ENCODE data around the gene TUBB3. TPM values are rescaled to one million over a fixed set of nuclear protein-coding genes. Genes with fewer than 3 reads are reported as not detected.

TUBB3 gene
- total and polyA plus RNA-seq, 9 of the 15 experiments (the other 6 are each of a cell fraction or from before 2014, with no cell fraction given): 0.18 to 12.5 (median 5.0) TPM

DNA sequence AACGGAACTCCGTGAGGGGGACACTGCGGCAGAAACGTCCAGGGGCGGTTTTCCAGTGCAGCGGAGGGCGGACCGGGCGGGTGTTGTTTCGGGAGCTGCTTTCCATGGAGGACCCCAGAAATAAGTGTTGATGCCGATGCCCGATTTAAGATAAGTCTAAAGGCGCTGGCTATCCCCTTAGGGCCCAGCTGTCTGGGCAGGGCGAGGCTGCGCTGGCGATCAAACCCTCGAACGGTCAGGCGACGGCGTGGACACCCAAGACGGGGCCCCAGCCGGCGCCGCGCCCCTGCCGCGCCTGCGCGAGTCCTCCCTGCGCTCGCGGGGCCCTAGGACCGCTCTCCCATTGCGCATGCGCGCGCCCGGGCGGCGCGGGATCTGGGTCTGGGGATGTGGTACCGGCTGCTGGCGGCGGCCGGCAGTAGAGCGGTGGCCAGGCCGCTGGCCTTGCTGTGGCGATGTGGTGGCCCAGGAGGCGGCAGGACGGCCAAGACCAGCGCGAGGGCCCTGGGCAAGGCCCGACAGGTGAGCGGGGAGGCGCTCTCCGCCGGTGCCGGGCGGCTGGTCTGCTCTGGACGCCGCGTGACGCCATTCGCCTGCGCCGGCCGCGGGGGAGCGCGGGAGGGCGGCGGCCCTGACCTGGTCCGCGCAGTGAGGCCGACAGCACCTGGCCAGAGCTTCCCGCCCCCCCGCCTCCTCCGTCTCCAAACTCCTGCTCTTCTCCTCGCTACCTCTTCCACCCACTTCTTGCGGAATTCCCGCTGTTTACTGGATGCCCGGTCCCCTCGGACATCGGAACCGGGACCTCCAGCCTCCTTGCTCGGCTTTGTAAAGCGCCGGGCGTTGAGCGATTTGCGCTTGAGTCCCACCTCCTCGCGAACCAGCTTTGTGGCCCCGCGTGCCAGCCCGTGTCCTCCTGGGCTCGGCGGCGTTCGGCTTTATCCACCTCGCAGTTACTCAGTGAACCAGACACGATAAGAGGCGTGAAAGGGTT, 49.4 kb downstream of the TUBB3 start (continued):
- no peak for TF ChIP-seq ZNF436 (CRISPR knock-in tag; IDR thresholded peaks at IDR 0.05)
- TF ChIP-seq, protein P1, sequence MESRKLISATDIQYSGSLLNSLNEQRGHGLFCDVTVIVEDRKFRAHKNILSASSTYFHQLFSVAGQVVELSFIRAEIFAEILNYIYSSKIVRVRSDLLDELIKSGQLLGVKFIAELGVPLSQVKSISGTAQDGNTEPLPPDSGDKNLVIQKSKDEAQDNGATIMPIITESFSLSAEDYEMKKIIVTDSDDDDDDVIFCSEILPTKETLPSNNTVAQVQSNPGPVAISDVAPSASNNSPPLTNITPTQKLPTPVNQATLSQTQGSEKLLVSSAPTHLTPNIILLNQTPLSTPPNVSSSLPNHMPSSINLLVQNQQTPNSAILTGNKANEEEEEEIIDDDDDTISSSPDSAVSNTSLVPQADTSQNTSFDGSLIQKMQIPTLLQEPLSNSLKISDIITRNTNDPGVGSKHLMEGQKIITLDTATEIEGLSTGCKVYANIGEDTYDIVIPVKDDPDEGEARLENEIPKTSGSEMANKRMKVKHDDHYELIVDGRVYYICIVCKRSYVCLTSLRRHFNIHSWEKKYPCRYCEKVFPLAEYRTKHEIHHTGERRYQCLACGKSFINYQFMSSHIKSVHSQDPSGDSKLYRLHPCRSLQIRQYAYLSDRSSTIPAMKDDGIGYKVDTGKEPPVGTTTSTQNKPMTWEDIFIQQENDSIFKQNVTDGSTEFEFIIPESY (CRISPR knock-in tag; IDR thresholded peaks at IDR 0.05): 0 out of 2 replicates have a peak, but pooled peaks have one; percentile 12
- TF ChIP-seq ZKSCAN3 (CRISPR knock-in tag; IDR thresholded peaks at IDR 0.05): no peak
- TF ChIP-seq ARID1B (IDR thresholded peaks at IDR 0.05): no peak; the same call in 1 of the 2 replicates
- TF ChIP-seq, protein P2, sequence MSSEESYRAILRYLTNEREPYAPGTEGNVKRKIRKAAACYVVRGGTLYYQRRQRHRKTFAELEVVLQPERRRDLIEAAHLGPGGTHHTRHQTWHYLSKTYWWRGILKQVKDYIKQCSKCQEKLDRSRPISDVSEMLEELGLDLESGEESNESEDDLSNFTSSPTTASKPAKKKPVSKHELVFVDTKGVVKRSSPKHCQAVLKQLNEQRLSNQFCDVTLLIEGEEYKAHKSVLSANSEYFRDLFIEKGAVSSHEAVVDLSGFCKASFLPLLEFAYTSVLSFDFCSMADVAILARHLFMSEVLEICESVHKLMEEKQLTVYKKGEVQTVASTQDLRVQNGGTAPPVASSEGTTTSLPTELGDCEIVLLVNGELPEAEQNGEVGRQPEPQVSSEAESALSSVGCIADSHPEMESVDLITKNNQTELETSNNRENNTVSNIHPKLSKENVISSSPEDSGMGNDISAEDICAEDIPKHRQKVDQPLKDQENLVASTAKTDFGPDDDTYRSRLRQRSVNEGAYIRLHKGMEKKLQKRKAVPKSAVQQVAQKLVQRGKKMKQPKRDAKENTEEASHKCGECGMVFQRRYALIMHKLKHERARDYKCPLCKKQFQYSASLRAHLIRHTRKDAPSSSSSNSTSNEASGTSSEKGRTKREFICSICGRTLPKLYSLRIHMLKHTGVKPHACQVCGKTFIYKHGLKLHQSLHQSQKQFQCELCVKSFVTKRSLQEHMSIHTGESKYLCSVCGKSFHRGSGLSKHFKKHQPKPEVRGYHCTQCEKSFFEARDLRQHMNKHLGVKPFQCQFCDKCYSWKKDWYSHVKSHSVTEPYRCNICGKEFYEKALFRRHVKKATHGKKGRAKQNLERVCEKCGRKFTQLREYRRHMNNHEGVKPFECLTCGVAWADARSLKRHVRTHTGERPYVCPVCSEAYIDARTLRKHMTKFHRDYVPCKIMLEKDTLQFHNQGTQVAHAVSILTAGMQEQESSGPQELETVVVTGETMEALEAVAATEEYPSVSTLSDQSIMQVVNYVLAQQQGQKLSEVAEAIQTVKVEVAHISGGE (CRISPR knock-in tag; IDR thresholded peaks at IDR 0.05): peak in 1 of 3 experiments; percentile 57; a peak in 1 of 6 replicates
- 0 out of 2 replicates have a peak, but pooled peaks have one; percentile 86 for TF ChIP-seq KAT7 (CRISPR knock-in tag; IDR thresholded peaks at IDR 0.05; ENCODE audit: borderline replicate concordance)
- TF ChIP-seq NR3C1 (CRISPR knock-in tag; IDR thresholded peaks at IDR 0.05): peak; percentile 25; the same call in 1 of the 2 replicates
- TF ChIP-seq TCF7 (IDR thresholded peaks at IDR 0.05; ENCODE audit: borderline replicate concordance): no peak
- TF ChIP-seq, protein P3, sequence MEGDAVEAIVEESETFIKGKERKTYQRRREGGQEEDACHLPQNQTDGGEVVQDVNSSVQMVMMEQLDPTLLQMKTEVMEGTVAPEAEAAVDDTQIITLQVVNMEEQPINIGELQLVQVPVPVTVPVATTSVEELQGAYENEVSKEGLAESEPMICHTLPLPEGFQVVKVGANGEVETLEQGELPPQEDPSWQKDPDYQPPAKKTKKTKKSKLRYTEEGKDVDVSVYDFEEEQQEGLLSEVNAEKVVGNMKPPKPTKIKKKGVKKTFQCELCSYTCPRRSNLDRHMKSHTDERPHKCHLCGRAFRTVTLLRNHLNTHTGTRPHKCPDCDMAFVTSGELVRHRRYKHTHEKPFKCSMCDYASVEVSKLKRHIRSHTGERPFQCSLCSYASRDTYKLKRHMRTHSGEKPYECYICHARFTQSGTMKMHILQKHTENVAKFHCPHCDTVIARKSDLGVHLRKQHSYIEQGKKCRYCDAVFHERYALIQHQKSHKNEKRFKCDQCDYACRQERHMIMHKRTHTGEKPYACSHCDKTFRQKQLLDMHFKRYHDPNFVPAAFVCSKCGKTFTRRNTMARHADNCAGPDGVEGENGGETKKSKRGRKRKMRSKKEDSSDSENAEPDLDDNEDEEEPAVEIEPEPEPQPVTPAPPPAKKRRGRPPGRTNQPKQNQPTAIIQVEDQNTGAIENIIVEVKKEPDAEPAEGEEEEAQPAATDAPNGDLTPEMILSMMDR (IDR thresholded peaks at IDR 0.05 in 2 of 3, conservative IDR thresholded peaks at IDR 0.05 in 1 of 3; ENCODE audit: insufficient read depth in 2 of 3, low read depth in 1 of 3, low read length in 3 of 3): peak in 1 of 3 experiments; percentile 26; a peak in 1 of 6 replicates
- no peak for TF ChIP-seq SNRNP70 (optimal IDR thresholded peaks at IDR 0.05; ENCODE audit: low read depth, low read length)
- TF ChIP-seq, protein P4, sequence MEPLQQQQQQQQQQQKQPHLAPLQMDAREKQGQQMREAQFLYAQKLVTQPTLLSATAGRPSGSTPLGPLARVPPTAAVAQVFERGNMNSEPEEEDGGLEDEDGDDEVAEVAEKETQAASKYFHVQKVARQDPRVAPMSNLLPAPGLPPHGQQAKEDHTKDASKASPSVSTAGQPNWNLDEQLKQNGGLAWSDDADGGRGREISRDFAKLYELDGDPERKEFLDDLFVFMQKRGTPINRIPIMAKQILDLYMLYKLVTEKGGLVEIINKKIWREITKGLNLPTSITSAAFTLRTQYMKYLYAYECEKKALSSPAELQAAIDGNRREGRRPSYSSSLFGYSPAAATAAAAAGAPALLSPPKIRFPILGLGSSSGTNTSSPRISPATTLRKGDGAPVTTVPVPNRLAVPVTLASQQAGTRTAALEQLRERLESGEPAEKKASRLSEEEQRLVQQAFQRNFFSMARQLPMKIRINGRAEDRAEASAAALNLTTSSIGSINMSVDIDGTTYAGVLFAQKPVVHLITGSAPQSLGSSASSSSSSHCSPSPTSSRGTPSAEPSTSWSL (CRISPR knock-in tag; IDR thresholded peaks at IDR 0.05; ENCODE audit: borderline replicate concordance): no peak
- TF ChIP-seq, protein P5, sequence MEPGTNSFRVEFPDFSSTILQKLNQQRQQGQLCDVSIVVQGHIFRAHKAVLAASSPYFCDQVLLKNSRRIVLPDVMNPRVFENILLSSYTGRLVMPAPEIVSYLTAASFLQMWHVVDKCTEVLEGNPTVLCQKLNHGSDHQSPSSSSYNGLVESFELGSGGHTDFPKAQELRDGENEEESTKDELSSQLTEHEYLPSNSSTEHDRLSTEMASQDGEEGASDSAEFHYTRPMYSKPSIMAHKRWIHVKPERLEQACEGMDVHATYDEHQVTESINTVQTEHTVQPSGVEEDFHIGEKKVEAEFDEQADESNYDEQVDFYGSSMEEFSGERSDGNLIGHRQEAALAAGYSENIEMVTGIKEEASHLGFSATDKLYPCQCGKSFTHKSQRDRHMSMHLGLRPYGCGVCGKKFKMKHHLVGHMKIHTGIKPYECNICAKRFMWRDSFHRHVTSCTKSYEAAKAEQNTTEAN (CRISPR knock-in tag; IDR thresholded peaks at IDR 0.05): no peak; the same call in 1 of the 2 replicates
- TF ChIP-seq GTF2A2 (tag; IDR thresholded peaks at IDR 0.05): no peak
- no peak for TF ChIP-seq NCOA2 (IDR thresholded peaks at IDR 0.05; ENCODE audit: partially characterized antibody in 2 of 2)
- peak; percentile 86 for TF ChIP-seq ATF7 (IDR thresholded peaks at IDR 0.05)

All from K562 (cell line).